HG03521 (cell line): Measurements from ENCODE around the gene ADCY1.
"Not testable (repeated sequence)": the region's sequence is repeated elsewhere in the genome, so short reads cannot be mapped to it uniquely, and the experiment has no call there.

Source experiments
- ATAC-seq: cut with Tn5 transposase; IDR thresholded peaks from one replicate; pipeline ENCODE4 v1.9.1; 2021; ENCODE audit warnings: mild to moderate bottlenecking, moderate library complexity; ENCODE audit not compliant: unreplicated experiment

ADCY1 gene

DNA sequence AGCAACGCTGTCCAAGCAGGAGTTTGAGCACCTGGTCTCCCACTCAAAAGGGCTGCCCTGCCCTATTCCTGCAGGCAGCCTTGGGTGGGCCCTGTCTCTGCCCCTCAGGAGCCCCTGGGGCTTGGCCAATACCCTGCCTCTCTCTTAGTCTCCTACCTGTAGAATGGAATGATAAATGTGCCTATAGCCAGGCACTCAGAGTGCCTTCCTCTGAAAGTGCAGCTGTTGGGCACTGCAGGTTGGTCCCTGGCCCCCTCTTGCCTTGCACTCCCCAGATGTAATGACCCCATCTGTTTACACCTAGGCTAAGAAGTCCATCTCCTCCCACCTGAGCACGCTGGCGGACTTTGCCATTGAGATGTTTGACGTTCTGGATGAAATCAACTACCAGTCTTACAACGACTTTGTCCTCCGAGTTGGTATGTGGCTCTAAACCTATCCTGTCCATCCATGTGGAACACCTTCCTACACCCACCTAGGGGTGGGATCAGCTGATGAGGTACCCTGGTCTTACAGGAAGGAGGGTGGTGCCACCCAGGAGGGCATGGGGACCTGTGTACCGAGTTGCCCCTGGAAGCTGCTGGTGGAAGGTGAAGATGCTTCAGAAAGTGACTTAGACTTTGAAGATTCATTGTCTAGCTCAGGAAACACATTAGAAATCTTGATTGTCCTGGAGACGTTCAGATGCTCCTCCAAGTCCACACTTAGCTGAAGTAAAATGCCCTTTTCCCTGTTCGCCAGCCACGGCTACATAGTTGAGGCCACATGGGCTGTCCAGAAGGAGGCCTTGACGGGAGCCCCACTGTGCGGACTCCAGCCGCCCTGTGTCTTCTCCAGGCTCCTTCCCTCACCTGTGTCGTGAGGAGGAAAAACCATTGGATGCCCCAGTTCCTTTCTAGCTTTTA lies 134.1 kb downstream of the ADCY1 start:
- no peak for ATAC-seq

DNA sequence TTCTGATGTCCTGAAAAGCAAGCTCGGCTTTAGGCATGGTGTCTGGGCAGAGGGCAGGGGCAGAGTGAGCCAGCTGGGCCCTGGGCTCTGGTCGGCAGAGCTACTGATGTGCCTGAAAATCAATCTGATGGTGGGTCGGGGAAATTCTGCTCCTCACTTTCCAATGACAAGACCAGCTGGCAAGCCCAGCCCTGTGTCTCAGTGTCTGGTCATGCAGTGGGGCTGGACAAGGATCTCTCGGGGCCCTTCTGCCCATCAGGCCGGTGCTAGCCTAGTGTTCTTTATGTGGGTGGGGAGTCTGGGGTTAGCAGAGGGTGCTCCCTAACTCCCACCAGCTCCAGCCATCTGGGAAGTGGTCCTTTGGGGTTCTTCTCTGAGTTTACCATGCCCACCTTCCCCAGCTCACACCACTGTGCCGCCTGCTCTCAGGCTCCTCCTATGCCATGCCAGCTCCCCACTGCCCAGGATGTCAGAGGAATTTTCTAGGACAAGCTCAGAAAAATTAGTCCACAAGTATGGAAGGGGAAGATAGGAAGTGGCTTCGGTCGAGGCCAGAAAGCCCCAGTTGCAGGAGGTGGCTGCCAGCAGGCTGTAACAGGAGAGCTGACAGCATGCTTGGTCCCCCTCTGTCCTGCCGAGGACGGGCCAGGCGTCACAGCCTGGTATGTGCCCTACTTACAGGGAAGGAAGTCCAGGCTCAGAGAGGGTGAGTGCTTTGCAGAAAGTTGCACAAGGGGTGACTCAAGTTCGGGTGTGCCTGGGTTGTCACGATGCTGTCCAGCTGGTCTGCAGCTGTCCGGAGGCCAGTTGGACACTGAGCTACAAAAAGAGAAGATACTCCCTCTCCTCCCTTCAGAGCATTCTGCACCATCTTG lies 135.2 kb downstream of the ADCY1 start:
- ATAC-seq, result no peak

GRCh38 chr7:45710271-45711160 lies 136.3 kb downstream of the ADCY1 start:
- ATAC-seq, result no peak

- ATAC-seq, result no peak
These were observed 137.0 kb downstream of the ADCY1 start for GRCh38 chr7:45711161-45711490.

DNA sequence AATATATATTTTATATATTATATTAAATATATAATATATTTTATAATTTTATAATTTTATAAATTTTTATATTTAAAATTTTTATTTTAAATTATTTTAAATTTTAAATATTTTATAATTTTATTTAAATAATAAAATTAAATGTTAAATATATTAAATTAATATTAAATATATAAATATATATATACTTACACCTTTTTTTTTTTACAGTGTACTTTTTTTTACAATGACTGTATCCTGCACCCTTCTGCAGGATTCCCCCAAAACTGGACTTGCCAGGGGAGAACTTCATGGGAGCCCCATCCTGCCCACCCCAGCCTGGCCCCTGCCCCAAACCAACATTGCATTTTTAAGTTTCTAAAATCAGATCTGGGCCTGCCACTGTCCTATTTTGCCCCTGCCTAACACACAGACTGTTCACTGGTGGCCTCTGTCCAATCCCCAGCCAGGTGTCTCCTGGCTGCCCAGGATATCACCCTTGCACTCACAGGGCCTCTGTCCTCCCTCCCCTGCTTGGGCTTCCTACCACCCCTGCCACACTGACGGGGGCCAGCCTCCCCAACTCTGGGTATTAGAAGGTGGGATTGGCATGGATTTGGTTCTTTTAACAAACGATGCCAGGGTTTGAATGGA lies 138.0 kb downstream of the ADCY1 start:
- ATAC-seq, result no peak

GRCh38 chr7:45712872-45713668 lies 138.9 kb downstream of the ADCY1 start:
- no peak for ATAC-seq

- ATAC-seq, result no peak
These were observed 139.7 kb downstream of the ADCY1 start for GRCh38 chr7:45713669-45714520.

DNA sequence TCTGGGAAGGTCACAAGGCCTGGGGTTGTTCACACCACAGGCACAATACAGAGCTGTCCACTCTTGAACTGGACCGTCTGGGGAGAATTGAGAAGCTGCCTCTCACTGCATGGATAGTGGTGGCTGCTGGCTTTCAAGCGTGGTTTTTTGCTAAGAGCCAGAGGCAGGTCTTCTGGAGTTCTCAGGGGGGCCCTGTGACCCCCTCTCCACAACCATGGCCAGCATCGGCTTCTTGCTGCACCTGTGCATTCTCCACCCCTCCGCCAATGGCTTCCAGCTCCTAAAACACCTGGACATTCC lies 140.3 kb downstream of the ADCY1 start:
- ATAC-seq, result no peak

DNA sequence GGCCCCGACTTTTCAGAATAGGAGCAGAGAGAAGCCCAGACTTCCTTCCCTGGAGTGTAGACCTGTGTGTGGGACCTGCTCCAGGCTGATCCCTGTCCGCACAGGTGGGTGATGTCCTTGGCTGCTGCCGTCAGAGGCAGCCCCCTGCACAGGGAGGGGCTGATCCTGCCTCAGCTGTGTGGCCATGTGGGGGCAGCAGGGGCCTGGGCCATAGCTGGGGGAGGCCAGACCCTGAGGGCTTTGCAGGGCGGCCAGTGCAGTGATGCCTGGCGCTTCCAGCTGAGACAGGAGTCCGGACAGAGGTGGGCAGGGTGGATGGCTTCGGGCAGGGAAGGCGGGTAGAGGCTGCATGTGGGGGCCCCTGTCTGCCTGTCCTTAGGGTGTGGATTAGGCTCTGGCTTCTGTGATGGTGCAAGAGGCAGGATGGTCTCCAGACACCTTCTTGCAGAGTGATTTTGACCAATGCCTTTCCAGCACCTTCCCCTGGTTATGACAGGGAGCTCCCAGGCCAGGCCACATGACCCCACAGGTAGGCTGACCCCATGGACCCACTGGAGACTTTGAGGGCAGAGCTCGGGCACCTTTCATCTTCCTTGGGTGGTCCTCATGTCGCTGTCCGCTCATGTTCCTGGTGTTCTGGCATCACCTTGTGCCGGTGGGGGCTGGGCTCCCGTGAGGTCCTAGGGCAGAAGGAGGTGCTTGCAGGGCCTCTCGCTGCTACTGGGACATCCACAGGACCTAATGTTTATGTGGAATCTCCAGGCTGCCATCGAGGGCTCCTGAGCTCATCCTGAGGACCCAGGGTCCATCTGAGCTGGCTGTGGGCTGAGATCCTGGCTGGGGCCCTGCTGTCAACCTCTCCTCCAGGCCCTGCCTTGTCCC lies 141.5 kb downstream of the ADCY1 start:
- no peak for ATAC-seq

GRCh38 chr7:45716380-45717203 lies 142.4 kb downstream of the ADCY1 start:
- ATAC-seq, result no peak

DNA sequence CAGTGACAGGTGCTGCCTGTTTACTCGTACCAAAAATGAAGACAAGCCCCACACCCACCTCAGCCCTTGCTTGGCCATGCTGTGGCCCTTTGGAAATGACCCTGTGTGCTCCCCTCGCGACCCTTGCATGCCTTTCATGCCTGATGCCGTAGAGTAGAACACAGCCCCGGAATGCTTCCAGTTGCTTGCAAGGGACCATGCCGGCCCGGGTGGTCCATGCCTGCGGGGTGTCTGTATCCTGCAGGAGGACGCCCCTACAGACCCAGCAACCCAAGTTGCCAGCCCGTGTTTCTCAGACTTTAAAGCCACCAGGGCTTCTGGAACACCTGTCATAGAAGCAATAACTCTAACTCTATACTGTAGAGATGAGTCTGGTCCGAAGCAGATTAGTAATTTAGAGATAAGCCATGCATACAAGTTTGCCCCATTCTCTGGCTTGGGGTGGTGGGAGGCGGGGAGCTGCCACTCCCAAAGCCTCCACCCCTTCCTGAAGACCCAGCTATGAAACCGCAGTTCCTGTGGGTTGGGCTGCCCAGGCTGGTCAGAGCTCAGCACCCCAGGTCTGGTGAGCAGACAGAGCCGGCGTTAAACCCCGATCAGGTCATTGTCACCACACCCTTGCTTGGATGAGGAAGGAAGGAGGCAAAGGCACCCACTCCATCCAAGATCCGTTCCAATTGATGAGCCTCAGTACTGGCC lies 143.5 kb downstream of the ADCY1 start:
- ATAC-seq, result no peak

GRCh38 chr7:45718464-45719330 lies 144.5 kb downstream of the ADCY1 start:
- ATAC-seq, result no peak

DNA sequence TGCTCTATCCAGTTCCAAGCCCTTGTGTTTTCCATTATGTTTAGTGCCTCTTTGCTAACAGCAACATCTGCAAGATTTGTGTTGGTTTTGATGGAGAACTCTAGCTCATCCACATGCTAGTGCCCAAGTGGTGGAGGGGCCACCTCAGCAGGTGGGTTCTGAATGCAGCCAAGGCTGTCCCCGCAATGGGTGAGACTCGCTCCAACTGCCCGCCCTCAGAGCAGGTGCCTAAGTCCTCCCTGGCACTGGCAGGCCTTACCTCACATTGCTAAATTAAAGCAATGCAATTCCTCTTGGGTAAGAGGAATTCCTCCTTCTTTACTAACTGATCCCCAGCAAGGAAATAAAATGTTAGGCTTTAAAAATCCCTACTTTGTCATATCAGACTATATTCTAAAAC lies 146.8 kb downstream of the ADCY1 start:
- ATAC-seq, result no peak

DNA sequence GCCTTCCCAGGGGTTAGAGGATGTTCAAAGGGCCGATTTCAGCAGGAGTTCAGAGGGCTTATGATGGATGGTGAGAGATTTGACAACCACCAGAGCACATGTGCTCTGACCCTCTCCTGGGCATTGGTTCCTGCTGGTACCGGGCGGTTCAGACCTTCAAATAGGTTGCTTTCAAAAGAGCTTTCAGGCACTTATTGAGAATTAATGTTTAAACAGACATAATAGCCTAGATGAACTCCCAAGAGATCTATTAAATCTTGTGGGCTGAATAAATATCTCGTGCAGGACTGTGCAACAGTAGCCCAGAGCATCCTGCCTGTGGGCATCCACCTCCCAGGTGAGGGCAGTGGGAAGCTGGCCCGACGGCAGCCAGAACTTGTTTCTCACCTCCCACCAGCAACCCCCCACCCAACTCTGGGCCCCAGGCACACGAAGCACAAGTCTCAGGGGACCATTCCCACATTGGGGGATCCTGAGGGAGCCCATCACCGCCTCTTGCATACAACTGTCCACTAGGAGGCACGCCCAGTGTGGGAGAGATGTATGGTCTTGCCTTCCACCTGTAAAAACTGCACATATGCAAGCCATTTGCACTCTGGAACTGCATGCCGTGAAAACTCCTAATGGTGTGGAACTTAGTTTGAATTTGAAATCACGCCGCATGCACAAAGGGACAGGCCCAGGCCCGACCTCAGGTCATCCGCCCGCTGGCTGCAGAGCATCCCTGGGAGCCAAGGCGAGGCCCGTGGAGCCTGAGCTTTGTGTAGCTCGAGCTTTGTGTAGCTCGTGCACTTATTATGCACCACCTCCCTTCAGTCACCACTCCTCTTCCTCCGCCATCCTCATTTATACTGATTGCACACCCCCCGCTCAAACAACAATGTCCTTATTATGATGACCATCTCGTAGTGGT lies 147.8 kb downstream of the ADCY1 start:
- no peak for ATAC-seq

GRCh38 chr7:45725231-45725630 lies 151.1 kb downstream of the ADCY1 start:
- not testable (repeated sequence) for ATAC-seq
